Lung (tissue), 12 donors: ENCODE results near the gene SIKE1. TPM values are rescaled to one million over a fixed set of nuclear protein-coding genes. Genes with fewer than 3 reads are reported as not detected.

Experiments
- ATAC-seq: fragments of 200-7000 bp; cut with Tn5 transposase; one replicate; pipeline ENCODE4 v1.9.1; 2020; ENCODE audit warnings: moderate number of reproducible peaks; ENCODE audit not compliant: insufficient read depth, low FRiP score
- DNase-seq, 3 donors: peaks; one replicate each; pipeline ENCODE4 v3.0.0-alpha.2; 2013 to 2017
- H3K27ac ChIP-seq, 2 donors: one replicate each; pipeline ENCODE4 v1.5.1; 2013; ENCODE audit warnings: mild to moderate bottlenecking in 2 of 2, moderate library complexity in 2 of 2, control low read depth in 1 of 2, inconsistent platforms in 1 of 2, low read depth in 1 of 2, low read length in 1 of 2
- H3K27me3 ChIP-seq, 3 donors: one replicate each; pipeline ENCODE4 v1.5.1; 2013; ENCODE audit warnings: low read length in 2 of 3; ENCODE audit not compliant: control insufficient read depth in 3 of 3, insufficient read depth in 3 of 3
- H3K36me3 ChIP-seq, 4 donors: one replicate each; pipeline ENCODE4 v1.5.1; 2013; ENCODE audit warnings: low read length in 4 of 4, mild to moderate bottlenecking in 1 of 4, moderate library complexity in 1 of 4; ENCODE audit not compliant: control insufficient read depth in 4 of 4, insufficient read depth in 4 of 4
- H3K4me1 ChIP-seq, 5 donors: one replicate each; pipeline ENCODE4 v1.5.1; 2013; ENCODE audit warnings: low read length in 5 of 5, mild to moderate bottlenecking in 2 of 5, moderate library complexity in 1 of 5; ENCODE audit not compliant: control insufficient read depth in 5 of 5, insufficient read depth in 5 of 5
- H3K4me3 ChIP-seq: one replicate; pipeline ENCODE4 v1.5.1; 2013; ENCODE audit warnings: mild to moderate bottlenecking, control low read depth, moderate library complexity
- H3K9ac ChIP-seq, 2 donors: one replicate each; pipeline ENCODE4 v1.5.1; 2013; ENCODE audit warnings: low read length in 2 of 2, control low read depth in 1 of 2; ENCODE audit not compliant: insufficient read depth in 1 of 2
- H3K9me3 ChIP-seq, 4 donors: one replicate each; pipeline ENCODE4 v1.5.1; 2013; ENCODE audit warnings: low read length in 3 of 4, mild to moderate bottlenecking in 1 of 4, moderate library complexity in 1 of 4; ENCODE audit not compliant: control insufficient read depth in 4 of 4, insufficient read depth in 3 of 4
- WGBS, 2 donors: extraction: QIAGEN DNeasy Blood & Tissue Kit; methylation state at CpG; one replicate each; pipeline ENCODE4 v1.1.7; 2013; 5-methylcytosine and 5-hydroxymethylcytosine counted together
- polyA plus RNA-seq, 2 donors: library from polyadenylated mRNA; stranded (reverse); fragments of 200-250 nt; gene quantifications; one replicate each; pipeline ENCODE4 v1.2.1, GENCODE V29; 2013
- total RNA-seq, 2 donors: library from RNA; depleted of rRNA in 1 of 2; stranded (reverse); fragments of >200 nt in 1 of 2; gene quantifications; one replicate each; pipeline ENCODE4 v1.2.1, GENCODE V29; 2014 to 2021
- TF ChIP-seq, protein P1 (sequence below): IDR thresholded peaks from 2 replicates; pipeline ENCODE4 v1.5.1; 2012; ENCODE audit warnings: mild to moderate bottlenecking; ENCODE audit errors: control extremely low read depth, extremely low read depth
- donor health status: control.
- donor health status: control.
- donor health status: Bipolar disorder and iron deficiency.
- donor health status: healthy.
- donor health status: DM: yes; HTN: yes; CAD: no.

Gene SIKE1
- total and polyA plus RNA-seq, 4 donors, result 17.2 to 71.5 (median 32.9) TPM

GRCh38 chr1:114728553-114728952 lies 51.9 kb downstream of the SIKE1 start:
- WGBS, 2 donors, result 74 to 78% methylated on average over 2 of the region's 2 CpGs
- TF ChIP-seq, protein P1, sequence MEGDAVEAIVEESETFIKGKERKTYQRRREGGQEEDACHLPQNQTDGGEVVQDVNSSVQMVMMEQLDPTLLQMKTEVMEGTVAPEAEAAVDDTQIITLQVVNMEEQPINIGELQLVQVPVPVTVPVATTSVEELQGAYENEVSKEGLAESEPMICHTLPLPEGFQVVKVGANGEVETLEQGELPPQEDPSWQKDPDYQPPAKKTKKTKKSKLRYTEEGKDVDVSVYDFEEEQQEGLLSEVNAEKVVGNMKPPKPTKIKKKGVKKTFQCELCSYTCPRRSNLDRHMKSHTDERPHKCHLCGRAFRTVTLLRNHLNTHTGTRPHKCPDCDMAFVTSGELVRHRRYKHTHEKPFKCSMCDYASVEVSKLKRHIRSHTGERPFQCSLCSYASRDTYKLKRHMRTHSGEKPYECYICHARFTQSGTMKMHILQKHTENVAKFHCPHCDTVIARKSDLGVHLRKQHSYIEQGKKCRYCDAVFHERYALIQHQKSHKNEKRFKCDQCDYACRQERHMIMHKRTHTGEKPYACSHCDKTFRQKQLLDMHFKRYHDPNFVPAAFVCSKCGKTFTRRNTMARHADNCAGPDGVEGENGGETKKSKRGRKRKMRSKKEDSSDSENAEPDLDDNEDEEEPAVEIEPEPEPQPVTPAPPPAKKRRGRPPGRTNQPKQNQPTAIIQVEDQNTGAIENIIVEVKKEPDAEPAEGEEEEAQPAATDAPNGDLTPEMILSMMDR, result no peak
- DNase-seq, result no peak
- ATAC-seq, result no peak
- no peaks in the 10 kb centered on the region for H3K27me3 ChIP-seq
- no peak overlapping the region for H3K4me3 ChIP-seq
- H3K9ac ChIP-seq, result no peak overlapping the region
- H3K27ac ChIP-seq, result no peak overlapping the region
- H3K9me3 ChIP-seq, result no peaks in the 10 kb centered on the region
- peaks cover 26 to 78% (median 47%) of the 10 kb centered on the region in 4 donors for H3K36me3 ChIP-seq
- peaks cover 0 to 7% (median 0%) of the 10 kb centered on the region in 5 donors for H3K4me1 ChIP-seq

GRCh38 chr1:114725230-114725629 lies 55.3 kb downstream of the SIKE1 start:
- WGBS, 2 donors, result 76 to 82% methylated on average over 1 of the region's 1 CpG
- H3K4me3 ChIP-seq, result no peak overlapping the region
- no peak overlapping the region for H3K27ac ChIP-seq
- peaks cover 23 to 86% (median 53%) of the 10 kb centered on the region in 4 donors for H3K36me3 ChIP-seq
- DNase-seq (no peak), ATAC-seq (no peak)
- H3K9ac ChIP-seq, result no peak overlapping the region
- H3K9me3 ChIP-seq, result no peaks in the 10 kb centered on the region
- peaks cover 0 to 3% (median 0%) of the 10 kb centered on the region in 5 donors for H3K4me1 ChIP-seq
- TF ChIP-seq, protein P1, result no peak
- H3K27me3 ChIP-seq, result no peaks in the 10 kb centered on the region

- no peak for ATAC-seq
- Histone ChIP-seq H3K27me3 (no peaks in the 10 kb centered on the region), H3K9ac (no peak overlapping the region), H3K9me3 (no peaks in the 10 kb centered on the region), H3K36me3 (peaks cover 29 to 88% (median 56%) of the 10 kb centered on the region in 4 donors), H3K4me3 (no peak overlapping the region), H3K27ac (no peak overlapping the region), H3K4me1 (peaks cover 0 to 3% (median 0%) of the 10 kb centered on the region in 5 donors)
- no peak for DNase-seq
- TF ChIP-seq, protein P1, result no peak
- WGBS, 2 donors, result 94 to 96% methylated on average over 1 of the region's 1 CpG
Observed at GRCh38 chr1:114723915-114724314, 56.6 kb downstream of the SIKE1 start.

- 0 to 43% methylated on average over 1 of the region's 1 CpG for WGBS, 2 donors
- Histone ChIP-seq H3K9ac (no peak overlapping the region), H3K4me3 (no peak overlapping the region), H3K36me3 (peaks cover 34 to 88% (median 58%) of the 10 kb centered on the region in 4 donors), H3K27ac (no peak overlapping the region), H3K27me3 (no peaks in the 10 kb centered on the region), H3K4me1 (peaks cover 0 to 3% (median 0%) of the 10 kb centered on the region in 5 donors), H3K9me3 (no peaks in the 10 kb centered on the region)
- DNase-seq (no peak), ATAC-seq (no peak)
- TF ChIP-seq, protein P1, result no peak
Observed at GRCh38 chr1:114723457-114723856, 57.0 kb downstream of the SIKE1 start.
